Midbrain (tissue), 1 donor: Measurements from ENCODE around the gene LRP4.
"Not testable (repeated sequence)": the region's sequence is repeated elsewhere in the genome, so short reads cannot be mapped to it uniquely, and the experiment has no call there.

Experiments used
- DNase-seq: peaks from one replicate; lab custom pipeline; 2025; lab: John Stamatoyannopoulos, UW

The LRP4 gene, protein sequence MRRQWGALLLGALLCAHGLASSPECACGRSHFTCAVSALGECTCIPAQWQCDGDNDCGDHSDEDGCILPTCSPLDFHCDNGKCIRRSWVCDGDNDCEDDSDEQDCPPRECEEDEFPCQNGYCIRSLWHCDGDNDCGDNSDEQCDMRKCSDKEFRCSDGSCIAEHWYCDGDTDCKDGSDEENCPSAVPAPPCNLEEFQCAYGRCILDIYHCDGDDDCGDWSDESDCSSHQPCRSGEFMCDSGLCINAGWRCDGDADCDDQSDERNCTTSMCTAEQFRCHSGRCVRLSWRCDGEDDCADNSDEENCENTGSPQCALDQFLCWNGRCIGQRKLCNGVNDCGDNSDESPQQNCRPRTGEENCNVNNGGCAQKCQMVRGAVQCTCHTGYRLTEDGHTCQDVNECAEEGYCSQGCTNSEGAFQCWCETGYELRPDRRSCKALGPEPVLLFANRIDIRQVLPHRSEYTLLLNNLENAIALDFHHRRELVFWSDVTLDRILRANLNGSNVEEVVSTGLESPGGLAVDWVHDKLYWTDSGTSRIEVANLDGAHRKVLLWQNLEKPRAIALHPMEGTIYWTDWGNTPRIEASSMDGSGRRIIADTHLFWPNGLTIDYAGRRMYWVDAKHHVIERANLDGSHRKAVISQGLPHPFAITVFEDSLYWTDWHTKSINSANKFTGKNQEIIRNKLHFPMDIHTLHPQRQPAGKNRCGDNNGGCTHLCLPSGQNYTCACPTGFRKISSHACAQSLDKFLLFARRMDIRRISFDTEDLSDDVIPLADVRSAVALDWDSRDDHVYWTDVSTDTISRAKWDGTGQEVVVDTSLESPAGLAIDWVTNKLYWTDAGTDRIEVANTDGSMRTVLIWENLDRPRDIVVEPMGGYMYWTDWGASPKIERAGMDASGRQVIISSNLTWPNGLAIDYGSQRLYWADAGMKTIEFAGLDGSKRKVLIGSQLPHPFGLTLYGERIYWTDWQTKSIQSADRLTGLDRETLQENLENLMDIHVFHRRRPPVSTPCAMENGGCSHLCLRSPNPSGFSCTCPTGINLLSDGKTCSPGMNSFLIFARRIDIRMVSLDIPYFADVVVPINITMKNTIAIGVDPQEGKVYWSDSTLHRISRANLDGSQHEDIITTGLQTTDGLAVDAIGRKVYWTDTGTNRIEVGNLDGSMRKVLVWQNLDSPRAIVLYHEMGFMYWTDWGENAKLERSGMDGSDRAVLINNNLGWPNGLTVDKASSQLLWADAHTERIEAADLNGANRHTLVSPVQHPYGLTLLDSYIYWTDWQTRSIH (N-terminal part only)

DNA sequence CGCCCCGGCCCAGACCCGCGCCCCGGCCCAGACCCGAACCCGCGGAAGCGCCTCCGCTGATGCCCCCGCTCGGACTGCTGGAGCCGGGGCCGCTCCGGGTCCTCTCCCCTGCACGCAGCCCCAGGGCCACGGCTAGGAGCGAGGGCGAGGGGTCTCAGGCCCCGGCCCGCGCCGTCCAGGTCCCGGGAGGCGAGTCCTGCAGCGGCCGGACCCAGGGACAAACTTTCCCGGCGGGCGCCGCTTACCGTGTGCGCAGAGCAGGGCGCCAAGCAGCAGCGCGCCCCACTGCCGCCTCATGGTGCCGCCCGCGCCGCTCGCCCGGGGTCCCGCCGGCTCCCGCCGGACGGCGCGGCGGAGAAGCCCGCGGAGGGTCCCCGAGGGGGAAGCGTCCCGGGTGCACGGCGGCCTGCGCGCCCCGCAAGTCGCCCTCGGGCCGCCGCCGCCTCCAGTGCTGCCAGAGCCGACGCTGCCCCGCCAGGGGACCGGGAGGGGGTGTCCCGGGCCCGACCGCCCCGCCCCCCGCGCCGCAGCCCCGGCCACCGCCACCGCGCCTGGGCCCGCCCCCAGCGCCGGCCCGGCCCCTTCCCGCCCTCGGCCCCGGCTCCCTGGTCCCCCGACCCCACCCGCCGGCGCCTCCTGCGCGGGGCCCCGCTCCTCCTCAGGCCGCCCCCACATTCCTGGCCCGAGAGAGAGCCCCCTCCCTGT is at the start of gene LRP4:
TSS of gene LRP4 (minus strand) at position 468 of the 705 bp plus-strand sequence. CDS start at position 297, 171 bp downstream.
- peak; percentile 55 for DNase-seq

DNA sequence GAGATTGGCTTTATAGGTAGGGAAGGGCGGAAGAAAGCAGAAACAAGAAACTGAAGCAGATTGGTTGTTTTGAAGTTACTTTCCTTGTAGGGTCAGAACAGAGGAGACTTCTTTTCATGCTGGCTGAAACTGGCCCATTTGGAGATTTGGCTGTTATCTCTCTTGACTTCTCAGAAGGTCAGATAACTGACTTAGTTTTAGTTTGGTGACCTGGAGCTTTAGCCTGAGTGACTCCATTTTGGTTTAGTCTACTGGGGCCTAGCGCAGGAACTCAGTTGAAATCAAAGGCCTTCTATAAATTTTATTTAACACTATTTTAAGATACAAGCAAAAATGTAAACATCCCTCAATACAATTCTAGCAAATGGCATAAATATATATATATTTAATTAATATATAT is 49.6 kb upstream of the LRP4 start:
- no peak for DNase-seq

DNA sequence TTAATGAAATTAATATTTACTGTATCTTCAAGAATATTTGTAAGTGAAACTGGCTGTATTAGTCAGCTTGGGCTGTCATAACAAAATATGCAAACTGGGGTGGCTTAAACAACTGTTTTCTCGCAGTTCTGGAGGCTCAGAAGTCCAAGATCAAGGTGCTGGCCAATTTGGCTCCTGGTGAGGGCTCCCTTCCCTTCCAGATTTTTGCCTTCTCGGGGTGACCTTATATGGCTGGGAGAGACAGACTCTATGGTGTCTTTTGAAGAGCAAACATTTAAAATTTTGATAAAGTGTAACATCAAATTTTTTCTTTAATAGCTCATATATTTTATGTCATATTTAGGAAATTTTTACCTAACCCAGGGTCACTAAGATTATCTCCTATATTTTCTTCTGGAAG is 48.4 kb upstream of the LRP4 start:
- DNase-seq, result no peak

DNA sequence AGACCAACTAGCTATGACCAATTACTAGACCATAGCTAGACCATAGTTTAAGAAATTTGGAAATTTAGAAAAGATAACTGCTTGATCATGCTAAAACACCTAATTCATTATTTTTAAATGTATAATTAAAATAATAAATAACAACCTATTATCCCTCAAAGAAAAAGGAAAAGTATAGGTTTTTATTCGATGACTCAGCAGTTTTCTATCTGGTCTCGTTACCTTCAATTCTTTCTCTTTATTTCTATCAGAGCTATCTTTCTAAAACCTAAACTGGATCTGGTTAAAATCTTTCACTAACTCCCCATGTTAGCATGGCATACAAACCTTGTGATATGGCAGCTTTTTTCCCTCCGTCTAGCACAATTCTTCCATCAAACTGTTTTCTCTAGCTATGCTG is 45.5 kb upstream of the LRP4 start:
- no peak for DNase-seq

DNA sequence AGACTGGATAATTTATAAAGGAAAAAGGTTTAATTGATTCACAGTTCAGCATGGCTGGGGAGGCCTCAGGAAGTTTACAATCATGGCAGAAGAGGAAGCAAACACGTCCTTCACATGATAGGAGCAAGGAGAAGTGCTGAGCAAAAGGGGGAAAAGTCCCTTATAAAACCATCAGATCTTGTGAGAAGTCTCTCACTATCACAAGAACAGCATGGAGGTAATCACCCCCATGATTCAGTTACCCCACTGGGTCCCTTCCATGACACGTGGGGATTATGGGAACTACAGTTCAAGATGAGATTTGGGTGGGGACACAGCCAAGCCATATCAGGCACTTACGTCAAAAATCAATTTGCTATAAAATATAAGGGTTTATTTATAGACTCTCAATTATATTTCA is 43.5 kb upstream of the LRP4 start:
- not testable (repeated sequence) for DNase-seq

DNA sequence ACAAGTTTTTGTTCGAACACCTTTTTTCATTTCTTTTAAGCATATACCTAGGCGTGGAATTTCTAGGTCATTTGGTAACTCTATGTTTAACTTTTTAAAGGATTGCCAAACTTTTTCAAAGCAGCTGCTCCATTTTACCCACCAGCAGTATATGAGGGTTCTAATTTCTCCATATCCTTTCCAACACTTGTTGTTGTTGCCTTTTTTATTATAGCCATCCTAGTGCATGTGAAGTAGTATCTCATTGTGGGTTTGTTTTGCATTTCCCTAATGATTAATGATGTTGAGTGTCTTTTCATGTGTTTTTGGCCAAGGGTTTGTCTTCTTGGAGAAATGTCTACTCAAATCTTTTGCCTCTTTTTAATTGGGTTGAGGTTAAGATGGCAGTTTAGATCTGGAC is 42.7 kb upstream of the LRP4 start:
- DNase-seq, result no peak

DNA sequence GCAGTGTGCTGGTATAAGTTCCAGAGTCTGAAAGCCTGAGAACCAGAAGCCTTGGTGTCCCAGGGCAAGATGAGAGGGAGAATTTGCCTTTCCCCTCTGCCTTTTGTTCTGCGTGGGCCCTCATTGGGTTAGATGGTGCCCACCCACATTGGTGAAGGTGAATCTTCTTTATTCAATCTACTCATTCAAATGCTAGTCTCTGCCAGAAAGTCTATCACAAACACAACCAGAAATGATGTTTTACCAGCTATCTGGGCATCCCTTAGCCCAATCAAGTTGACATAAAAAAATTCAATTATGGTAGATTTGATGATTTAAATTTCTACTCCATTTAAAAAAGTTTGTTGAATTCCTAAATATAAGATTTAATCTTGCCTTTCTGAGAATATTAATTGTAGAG is 40.4 kb upstream of the LRP4 start:
- DNase-seq, result no peak

DNA sequence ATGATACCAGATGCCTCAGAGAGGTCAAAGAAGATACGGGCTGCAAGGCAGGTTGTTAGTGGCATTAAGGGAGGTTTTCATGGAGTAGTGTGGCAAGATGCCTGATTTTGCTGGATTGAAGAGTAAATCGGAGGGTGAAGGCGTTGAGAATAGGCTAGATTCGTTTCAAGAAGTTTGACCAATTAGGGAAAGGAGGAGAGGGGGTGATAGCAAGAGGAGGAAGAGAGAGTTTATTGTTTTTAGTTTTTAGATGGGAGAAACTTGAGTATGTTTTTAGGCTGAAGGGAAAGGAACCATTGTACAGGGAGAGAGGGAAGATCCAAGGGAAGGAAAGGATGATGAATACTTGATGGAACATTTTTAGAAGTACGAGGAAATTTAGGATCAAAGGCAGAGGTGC is 34.7 kb upstream of the LRP4 start:
- no peak for DNase-seq

DNA sequence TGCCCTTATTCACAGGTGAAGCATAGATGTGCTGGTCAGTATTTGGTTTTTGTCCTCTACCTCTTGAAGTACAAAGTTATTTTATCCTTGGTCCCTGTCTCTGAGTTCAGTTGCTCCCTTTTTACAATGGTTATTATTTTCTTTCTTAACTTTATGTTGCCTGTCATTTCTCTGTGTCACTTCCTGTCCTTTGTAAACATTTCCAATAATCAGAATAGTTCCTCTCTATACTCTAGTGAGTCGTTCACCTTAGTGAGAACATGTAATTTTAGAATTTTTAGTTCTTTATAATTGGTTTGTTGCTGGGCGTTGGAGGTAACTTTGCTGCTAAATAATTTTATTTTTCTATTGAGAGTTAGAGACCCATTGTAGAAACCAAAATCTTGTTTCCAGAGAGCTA is 34.2 kb upstream of the LRP4 start:
- no peak for DNase-seq

DNA sequence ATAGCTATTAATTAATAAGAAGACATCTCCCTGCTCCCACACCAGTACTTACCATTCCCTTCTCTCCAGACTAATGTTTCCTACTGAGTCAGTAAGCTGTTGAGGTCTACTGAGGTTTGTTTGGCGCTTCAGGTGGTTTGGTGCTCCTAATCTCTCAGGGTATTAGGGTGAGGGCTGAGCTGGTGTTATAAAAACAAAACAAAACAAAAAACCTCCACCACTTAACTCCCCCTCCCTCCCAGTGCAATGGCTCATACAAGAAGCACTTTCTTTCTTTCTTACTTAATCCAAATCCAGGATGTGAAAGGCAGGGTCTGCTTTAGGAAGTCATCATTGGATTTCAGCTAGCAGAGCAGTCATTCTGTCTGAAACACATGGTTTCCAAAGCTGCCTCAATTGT is 33.5 kb upstream of the LRP4 start:
- no peak for DNase-seq

DNA sequence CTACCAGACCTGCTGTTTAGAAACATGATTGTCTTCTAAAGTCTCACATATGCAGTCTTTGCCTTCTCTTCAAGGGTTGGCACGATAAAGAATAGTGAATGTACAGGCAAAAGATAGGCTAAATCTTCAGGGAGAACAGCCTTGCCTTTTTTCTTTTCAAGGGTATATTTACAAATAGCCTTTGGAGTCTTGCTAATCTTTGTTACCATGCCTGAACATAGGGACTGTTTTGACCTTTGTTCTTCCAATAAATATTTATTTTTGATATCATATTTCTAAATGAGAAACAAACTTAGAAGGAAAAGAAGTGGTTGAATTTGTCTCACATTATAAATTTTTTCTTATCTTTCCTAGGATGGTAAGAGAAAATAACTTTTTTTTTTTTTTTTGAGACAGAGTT is 30.9 kb upstream of the LRP4 start:
- no peak for DNase-seq

DNA sequence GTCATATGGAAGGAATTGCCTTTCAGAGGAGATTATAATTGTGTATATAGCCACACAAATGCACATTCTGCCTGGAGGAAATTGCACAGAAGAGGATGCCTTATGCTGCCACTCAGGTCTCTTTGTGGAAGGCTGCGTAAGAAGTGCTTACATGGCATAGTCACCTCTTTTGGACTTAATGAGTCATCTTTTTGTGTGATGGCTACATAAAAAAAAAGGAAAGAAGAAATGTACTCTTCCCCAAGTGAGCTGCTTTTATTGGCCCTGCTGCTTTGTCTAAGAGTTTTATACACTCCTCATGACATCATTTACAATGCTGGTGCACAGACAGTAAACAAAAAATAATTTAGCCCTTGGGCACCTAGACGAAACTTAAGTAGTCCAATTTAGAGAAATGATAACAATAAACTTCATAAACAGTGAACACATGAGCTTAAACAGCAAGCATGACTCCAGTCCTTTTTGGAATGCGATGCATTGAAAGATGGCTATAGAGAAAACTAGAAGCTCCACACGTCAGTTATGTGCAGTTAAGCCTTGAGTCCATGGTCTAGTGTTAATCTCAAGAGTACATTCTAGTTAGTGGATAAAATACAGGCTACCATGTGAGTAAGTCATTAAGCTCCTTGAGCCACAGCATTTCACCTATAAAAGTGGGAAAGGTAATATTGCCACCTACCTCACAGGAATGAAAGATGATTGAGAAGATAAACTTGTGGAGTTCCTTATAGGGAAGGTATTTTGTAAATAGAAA is 30.2 kb upstream of the LRP4 start:
- no peak for DNase-seq

DNA sequence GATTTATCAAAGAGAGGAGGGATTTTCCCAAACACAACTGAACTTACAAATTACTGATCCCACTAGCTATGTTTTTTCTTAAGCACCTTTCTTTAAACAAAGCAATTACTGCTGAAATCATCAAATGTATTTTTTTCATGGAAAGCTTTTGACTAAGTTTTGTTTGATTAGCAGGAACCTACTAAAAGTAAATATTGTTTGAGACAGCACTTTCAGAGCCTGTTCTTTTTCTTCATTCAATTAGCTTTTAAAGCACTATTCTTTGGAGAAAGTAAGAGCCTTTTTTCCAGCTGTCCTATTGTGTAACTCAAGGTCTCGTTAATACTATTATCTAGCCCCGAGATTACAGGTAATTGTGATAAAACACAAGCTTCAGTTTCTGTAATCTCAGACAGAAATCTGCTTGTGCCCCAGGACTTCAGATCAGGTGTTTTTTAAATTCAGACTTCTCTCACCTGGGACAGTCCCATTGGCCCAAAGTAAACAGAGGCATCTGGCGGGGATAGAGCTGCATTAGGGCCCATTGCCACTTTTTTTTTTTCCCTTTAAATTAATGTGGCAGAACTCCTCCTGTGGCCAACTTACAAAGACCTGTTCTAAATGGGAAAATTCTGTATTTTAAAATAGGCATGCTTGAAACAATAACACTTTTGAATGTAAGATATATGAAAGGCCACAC is 29.2 kb upstream of the LRP4 start:
- no peak for DNase-seq

DNA sequence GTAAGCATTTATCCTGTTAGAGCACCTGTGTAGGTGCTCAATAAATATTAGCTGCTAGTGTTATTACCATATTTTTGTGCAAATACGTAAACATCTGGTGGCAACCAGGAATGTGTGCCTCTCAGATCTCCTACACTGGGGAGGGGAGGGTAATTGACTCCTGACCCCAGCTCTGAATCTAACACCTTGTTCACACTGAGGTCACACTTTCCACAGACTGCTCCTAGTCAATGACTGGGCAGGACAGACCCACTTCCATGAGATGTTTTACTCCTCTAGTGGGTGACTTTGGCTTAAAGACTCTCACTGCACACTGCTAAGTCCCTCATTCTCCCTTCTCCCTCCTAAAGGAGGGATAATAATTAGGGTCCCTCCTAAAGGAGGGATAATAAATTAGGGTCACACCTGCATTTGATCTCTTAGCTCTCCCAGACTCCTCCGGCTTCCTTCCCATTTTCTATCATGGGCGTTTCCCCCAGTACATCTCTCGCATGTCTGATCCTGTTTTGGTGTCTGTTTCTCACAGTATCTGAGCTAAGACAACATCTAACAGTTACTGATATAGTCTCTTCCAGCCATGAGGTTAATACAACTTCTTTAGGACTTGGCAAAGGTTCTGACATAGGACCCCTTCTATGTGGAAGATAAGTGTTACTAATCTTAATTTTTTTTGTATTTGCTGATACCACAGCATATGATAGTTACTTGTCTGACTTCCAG is 26.2 kb upstream of the LRP4 start:
- no peak for DNase-seq

DNA sequence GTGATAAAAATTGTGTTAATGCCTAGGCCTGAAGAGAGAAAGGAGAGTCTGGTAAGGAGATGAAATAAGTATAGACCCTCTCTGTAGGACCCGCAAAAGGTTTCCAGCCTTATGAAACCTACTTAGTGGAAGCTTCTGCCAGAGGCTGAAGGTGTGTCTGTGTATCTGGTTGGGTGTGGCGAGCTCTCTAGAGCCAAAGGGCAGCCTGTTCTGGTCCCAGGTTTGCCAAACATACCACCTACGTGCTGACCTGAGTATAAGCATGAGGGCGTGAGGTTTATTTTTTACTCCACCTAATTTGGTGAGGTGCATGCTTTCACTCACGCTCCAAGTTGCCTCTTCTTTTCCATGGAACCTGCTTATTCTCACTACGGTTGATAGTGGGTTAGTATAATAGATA is 23.8 kb upstream of the LRP4 start:
- no peak for DNase-seq

DNA sequence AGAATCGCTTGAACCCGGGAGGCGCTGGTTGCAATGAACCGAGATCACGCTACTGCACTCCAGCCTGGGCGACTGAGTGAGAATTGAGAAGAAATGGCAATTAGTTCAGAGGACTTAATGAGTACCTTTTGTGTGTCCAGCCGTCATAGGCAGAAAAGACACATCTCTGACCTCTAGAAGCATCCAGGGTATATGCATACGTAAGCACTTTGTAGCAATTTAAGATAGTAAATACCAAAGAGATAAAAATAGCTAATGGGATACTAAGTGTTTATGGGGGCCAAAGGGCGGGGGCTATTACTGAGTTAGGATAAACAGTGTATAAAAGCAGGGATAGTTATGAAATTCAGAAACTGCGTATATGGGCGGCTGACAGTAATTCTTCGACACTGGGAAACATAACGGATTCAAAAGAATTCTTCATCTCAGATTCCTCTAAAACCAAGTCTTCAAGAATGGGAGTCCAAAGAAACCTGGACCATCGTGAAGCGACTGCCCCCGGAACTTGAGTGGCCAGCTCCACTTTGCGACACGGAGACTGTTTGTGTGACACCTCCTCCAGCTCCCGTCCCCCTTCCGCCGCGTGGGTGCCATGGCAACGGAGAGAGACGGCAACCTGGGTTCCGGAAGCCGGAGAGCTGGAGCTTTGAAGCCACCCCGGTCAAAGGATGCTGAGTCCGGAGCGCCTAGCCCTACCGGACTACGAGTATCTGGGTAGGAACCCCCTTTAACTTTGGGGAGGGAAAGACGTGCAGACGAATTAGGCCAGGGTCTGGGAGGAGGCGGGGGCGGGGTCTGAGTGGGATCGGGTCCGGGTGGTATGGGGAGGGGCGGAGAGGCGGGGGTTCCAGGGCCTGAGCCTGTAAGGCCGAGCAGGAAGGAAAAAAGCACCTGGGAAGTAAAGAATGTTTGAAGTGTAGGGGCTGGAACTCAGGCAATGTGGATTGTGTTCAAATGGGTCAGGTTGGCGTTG is 18.1 kb upstream of the LRP4 start, which contains the start of gene CSTPP1:
TSS of gene CSTPP1 (plus strand) at position 624 of the 973 bp plus-strand sequence. CDS start at position 669, 45 bp downstream.
- peak; percentile 91 for DNase-seq

DNA sequence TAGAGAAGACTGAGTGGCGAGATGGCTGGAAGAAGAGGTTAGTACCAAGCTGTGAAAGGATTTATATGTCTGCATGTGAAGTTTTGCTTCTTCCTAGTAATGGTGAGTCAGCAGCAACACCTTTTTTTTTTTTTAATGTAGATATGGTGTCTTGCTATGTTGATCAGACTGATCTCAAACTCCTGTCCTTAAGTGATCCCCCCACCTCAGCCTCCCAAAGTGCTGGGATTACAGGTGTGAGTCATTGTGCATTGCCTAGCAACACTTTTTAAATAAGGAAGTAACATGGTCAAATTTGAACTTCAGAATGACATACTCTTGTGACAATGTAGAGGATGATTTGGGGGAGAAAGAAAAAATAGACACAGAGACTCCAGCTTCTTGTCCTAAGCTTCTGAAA is 11.7 kb upstream of the LRP4 start:
- no peak for DNase-seq

DNA sequence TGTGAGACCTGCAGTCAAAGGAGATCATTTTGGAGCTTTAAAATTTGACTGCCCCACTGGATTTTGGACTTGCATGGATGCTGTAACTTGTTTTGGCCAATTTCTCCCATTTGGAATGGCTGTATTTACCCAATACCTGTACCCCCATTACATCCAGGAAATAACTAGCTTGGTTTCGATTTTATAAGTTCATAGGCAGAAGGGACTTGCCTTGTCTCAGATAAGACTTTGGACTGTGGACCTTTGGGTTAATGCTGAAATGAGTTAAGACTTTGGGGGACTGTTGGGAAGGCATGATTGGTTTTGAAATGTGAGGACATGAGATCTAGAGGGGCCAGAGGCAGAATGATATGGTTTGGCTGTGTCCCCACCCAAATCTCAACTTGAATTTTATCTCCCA is 10.4 kb upstream of the LRP4 start:
- DNase-seq, result not testable (repeated sequence)
